GM12878 (cell line): ENCODE measurements around the gene ASTL. TPM values are rescaled to one million over a fixed set of nuclear protein-coding genes. Genes with fewer than 3 reads are reported as not detected.

ENCODE experiments used
- BACH1 ChIP-seq: fragments of 450-650 bp; IDR thresholded peaks from 2 replicates; pipeline ENCODE4 v1.6.1; 2017; ENCODE audit warnings: mild to moderate bottlenecking, borderline replicate concordance
- CUX1 ChIP-seq: IDR thresholded peaks from 2 replicates; pipeline ENCODE4 v1.6.1; 2012; ENCODE audit warnings: improper control_type of control experiment, low read depth, low read length; ENCODE audit not compliant: insufficient replicate concordance
- EED ChIP-seq: sonication (generic); IDR thresholded peaks from 2 replicates; pipeline ENCODE4 v1.6.1; 2016; ENCODE audit warnings: antibody characterized with exemption, low read depth
- HDGF ChIP-seq: fragments of 450-650 bp; IDR thresholded peaks from 2 replicates; pipeline ENCODE4 v1.6.1; 2016; ENCODE audit warnings: antibody characterized with exemption
- LARP7 ChIP-seq: fragments of 450-650 bp; IDR thresholded peaks from 2 replicates; pipeline ENCODE4 v1.6.1; 2017; ENCODE audit warnings: mild to moderate bottlenecking
- MTA2 ChIP-seq: fragments of 450-650 bp; IDR thresholded peaks from 2 replicates; pipeline ENCODE4 v1.6.1; 2016; ENCODE audit warnings: low read depth, mild to moderate bottlenecking, moderate library complexity
- MXI1 ChIP-seq: fragments of 150-350 bp; IDR thresholded peaks from 2 replicates; pipeline ENCODE4 v1.6.1; 2011; ENCODE audit warnings: low read depth, mild to moderate bottlenecking, inconsistent platforms, low read length, improper control_type of control experiment
- RELA ChIP-seq: fragments of 450-650 bp; IDR thresholded peaks from 2 replicates; pipeline ENCODE4 v1.8.0; 2014; ENCODE audit warnings: borderline replicate concordance; ENCODE audit not compliant: partially characterized antibody
- SKIL ChIP-seq: fragments of 450-650 bp; IDR thresholded peaks from 2 replicates; pipeline ENCODE4 v1.6.1; 2017; ENCODE audit warnings: mild to moderate bottlenecking, low read depth, inconsistent platforms; ENCODE audit not compliant: poor library complexity, severe bottlenecking
- YY1 ChIP-seq: IDR thresholded peaks from 2 replicates; pipeline ENCODE4 v1.6.1; 2011; ENCODE audit warnings: low read depth, mild to moderate bottlenecking, low read length
- ZBTB11 ChIP-seq: fragments of 450-650 bp; formaldehyde crosslinking; IDR thresholded peaks from 2 replicates; pipeline ENCODE4 v1.5.0; 2022; ENCODE audit warnings: mild to moderate bottlenecking, missing genetic modification characterization
- ZBTB40 ChIP-seq: fragments of 450-650 bp; IDR thresholded peaks from 2 replicates; pipeline ENCODE4 v1.6.1; 2016; ENCODE audit warnings: mild to moderate bottlenecking, moderate library complexity, borderline replicate concordance
- ZNF24 ChIP-seq: fragments of 450-650 bp; IDR thresholded peaks from 2 replicates; pipeline ENCODE4 v1.6.1; 2017; ENCODE audit warnings: antibody characterized with exemption, mild to moderate bottlenecking
- polyA plus RNA-seq, 11 experiments: library from polyadenylated mRNA; depleted of rRNA in 4 of 11; unstranded in 6 of 11; stranded (reverse) in 5 of 11; fragments of >200 nt; fragmentation: Nextera tagmentation in 4 of 11; fragmentation: Illumina TruSeq in 1 of 11; extraction: Ambion mirVana in 4 of 11; extraction: Trizol in 1 of 11; gene quantifications; 1 replicate in 1 of 11; 2 replicates in 10 of 11; pipeline versions ENCODE4 v1.2.1 to v1.2.3, GENCODE V29; 2011 to 2016; ENCODE audit warnings: inconsistent platforms in 2 of 11, missing spikeins in 2 of 11, low read depth in 1 of 11
- total RNA-seq, 4 experiments: library from RNA; depleted of rRNA in 3 of 4; stranded (reverse); fragments of >200 nt in 3 of 4; fragmentation: Illumina TruSeq in 1 of 4; extraction: Trizol in 1 of 4; gene quantifications; 2 replicates each; pipeline versions ENCODE4 v1.2.1 to v1.2.3, GENCODE V29; 2013 to 2021

The ASTL gene
- total and polyA plus RNA-seq, 10 of the 15 experiments (the other 5 are each of a cell fraction or from before 2014, with no cell fraction given), result 0.18 to 1.0 (median 0.38) TPM; not detected in 4

GRCh38 chr2:96146153-96146880, 8.0 kb upstream of the ASTL start (continued):
- TF ChIP-seq ZBTB40 (peak; percentile 82; the same call in 1 of the 2 replicates), EED (peak; percentile 95), RELA (peak; percentile 98), YY1 (peak; percentile 59; the same call in 1 of the 2 replicates), MXI1 (peak; percentile 37; the same call in 1 of the 2 replicates), HDGF (peak; percentile 81; the same call in 1 of the 2 replicates), SKIL (peak; percentile 87), ZNF24 (peak; percentile 25; the same call in 1 of the 2 replicates), BACH1 (peak; percentile 74), CUX1 (peak; percentile 37), MTA2 (peak; percentile 86), LARP7 (peak; percentile 25; the same call in 1 of the 2 replicates), ZBTB11 (no peak)
